NCI-H524 treated with DMSO at 0.1 percent for 48 hours (cell line): Measurements from ENCODE around the gene ANXA4.

Experiments
- DNase-seq: peaks from one replicate; lab custom pipeline; 2025; lab: John Stamatoyannopoulos, UW

The ANXA4 gene

GRCh38 chr2:69741575-69742321 is at the start of gene ANXA4:
Gene ANXA4, plus strand, starts transcription at chr2:69742134. Its CDS starts 39,432 bp downstream, at chr2:69781566.
- no peak for DNase-seq

DNA sequence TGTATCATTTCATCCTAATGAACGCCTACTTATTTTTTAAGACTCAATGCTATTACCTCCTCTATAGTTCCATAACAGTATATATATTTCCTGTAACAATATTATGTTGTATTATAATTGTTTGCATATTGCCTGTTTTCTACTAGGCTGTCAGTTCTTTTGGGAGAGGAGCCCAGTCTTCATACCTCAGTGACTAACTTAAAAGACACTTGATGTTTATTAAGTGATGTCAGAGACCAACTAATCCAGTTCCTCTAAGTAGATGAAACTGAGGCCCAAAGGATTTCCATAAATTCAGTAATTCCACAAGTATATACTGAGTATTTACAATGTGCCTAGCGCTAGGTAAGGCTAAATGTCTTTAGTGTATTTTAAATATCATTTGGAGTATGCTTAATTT is 49.5 kb upstream of the ANXA4 start:
- DNase-seq = no peak

DNA sequence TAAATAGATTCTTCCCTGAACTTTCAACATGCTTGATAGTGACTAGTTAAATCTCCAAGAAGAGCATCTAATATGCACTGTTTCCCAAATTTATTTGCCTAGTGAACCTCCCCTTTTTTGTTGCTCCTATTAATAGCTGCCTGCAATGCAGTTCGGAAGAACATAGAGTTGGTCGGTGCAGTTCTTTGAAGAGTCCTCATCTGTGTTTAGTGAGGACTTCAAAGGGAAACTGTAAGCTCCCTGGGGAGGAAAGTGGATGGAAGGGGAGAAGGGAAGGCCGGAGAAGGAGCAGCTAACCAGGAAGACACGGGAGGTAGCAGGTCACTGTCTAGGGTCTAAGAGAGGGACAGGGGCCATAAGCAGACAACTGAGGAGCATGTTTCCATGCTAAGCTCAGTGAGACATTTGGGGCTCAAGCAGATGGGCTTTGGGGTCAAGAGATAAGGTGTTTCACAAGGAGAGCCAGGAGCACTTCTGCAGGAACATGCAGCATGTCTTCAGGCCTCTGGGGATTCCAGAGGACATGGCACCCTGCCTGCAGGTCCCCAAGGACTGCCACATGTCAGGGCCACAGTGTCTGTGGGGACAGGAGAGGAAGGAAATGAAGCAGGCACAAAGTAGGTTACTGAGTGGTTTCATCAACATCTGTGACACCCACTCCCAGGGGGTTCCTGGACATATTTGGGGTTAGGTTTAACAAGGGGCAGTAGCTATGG is 48.7 kb upstream of the ANXA4 start:
- no peak for DNase-seq

DNA sequence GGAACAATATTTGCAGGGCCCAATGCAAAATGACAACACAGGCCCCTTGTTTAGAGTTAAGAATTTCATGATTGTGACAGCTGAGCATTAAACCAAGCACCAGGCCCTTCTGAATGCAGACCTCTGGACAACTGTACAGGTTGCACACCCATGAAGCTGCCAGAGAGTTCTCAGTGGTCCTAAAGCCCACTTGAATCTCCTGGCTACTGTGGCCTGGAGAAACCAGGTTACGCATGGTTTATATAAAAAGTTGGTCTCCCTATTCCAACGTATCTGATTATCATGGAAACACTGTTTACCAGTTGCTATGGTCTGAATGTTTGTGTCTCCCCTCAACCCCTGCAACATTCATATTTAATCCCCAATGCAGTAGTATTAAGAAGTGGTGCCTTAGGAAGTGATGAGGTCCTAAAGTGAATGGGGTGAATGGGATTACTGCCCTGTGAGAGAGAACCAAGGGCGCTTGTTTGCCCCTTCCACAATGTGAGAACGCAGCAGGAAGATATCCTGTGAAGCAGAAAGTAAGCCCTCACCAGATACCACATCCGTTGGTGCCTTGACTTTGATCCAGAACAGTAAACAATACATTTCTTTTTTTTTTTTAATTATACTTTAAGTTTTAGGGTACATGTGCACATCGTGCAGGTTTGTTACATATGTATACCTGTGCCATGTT is 48.0 kb upstream of the ANXA4 start:
- no peak for DNase-seq

DNA sequence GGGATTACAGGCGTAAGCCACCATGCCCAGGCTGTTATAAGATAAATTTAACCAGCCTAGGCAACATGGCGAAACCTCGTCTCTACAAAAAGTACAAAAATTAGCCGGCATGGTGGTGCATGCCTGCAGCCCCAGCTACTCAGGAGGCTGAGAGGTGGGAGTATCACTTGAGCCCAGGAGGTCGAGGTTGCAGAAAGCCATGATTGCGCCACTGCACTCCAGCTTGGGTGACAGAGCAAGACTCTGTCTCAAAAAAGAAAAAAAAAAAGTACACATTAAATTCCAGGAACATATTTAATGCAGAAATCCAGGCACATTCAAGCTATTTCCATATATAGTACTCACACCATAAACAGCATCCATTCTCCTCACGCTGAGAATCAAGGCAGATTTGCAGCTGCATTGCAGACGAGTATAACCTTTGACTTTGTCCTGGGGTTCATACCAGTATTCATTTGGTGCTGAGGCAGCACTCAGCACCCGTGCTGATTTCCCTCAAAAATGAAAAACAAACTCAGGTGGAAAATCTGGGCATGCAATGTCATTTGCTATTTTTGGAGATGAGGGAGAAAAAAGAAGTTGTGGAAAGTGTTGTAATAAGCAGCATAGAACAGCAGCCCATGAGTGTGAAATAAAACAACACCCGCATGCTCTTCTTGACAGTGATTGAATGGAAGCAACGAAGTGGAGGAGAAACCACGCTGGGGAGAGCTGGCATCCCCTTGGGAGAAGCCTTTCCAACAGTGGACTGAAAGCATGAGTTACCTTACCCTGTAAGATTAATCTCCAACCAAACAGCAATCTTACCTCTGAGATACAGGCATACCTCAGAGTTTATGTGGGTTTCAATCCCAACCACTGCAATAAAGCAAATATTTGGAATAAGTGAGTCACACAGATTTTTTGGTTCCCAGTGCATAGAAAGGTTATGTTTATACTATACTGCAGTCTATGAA is 46.8 kb upstream of the ANXA4 start:
- DNase-seq = no peak

- DNase-seq = no peak
Measured at GRCh38 chr2:69695850-69696216, 46.1 kb upstream of the ANXA4 start.

DNA sequence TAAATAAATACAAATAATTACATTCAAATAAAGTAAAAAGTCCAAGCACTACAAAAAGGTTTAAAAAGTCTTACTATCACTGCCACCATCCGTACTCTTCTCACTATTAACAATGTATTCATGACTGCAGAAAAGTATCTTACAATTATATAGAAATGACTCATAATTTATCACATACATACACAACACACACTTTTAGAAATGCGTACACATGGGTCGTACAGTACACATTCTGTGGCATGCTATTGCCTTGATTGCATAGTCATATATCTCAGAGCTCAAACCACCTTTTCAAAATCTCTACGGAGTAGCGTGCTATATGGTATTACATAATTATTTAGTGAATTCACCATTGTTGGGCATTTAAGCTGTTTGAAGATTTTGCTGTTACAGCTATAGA is 41.6 kb upstream of the ANXA4 start:
- DNase-seq = no peak

- DNase-seq = no peak
Measured at GRCh38 chr2:69701100-69701945, 40.6 kb upstream of the ANXA4 start.

GRCh38 chr2:69703189-69703588 is 38.7 kb upstream of the ANXA4 start:
- no peak for DNase-seq

- no peak for DNase-seq
Measured at GRCh38 chr2:69704446-69704845, 37.5 kb upstream of the ANXA4 start.

DNA sequence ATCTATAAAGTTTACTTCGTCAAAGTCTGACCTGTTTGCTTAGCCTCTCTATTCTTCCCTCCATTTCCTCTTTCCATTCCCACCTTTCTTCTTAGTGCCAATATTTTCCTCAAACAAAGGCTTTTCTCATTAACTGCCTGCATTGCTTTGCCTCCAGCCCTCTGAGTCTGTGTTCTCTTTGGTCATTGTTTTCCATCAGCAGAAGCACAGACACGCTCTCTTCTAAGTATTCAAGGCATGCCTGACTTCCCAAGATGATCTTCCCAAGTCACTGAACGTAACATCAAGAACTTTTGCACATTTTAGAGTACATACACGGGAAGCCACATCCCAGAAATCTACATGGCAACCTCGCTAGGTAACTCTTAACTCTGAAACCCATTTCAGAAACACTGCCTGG is 32.6 kb upstream of the ANXA4 start:
- DNase-seq = no peak

DNA sequence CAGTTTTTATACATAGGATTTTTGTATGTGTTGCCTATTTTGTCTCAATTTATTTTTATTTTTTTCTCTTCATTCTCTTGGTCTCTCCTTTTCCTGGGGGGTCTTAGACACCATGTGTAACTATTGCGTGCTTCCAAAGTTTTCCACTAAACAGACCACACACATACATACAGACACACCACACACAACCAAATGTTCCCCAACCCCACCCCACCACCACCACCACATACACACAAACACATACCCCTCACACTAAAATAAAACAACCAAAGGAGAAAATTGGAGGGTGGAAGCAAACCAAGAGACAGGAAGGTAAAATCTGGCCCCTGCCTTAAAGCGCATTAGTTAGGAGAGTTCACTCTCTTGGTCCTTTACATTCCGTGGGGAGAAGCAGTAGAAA is 30.0 kb upstream of the ANXA4 start:
- no peak for DNase-seq

DNA sequence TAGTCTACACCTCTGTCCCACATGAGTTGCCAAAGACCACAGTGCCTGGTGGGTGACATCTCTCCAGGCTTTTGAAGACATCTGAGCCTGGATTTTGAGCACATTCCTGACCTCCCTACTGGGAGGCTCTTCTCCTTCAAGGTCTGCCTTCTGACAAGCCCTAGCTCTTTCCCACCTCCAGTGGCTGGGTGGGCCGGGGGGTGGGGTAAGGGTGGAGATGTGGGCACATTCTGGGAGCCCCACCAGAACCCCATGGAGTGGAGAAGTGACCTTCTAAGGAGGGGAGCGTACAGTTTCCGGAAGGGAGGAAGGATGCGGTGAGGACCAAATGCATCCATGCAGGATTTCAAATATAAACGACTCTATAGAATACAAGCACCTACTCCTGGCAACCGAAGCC is 27.9 kb upstream of the ANXA4 start:
- no peak for DNase-seq

- DNase-seq = peak; percentile 13
Measured at GRCh38 chr2:69714539-69715220, 27.3 kb upstream of the ANXA4 start.

- no peak for DNase-seq
Measured at GRCh38 chr2:69715964-69716363, 26.0 kb upstream of the ANXA4 start.

- no peak for DNase-seq
Measured at GRCh38 chr2:69716555-69717120, 25.3 kb upstream of the ANXA4 start.

DNA sequence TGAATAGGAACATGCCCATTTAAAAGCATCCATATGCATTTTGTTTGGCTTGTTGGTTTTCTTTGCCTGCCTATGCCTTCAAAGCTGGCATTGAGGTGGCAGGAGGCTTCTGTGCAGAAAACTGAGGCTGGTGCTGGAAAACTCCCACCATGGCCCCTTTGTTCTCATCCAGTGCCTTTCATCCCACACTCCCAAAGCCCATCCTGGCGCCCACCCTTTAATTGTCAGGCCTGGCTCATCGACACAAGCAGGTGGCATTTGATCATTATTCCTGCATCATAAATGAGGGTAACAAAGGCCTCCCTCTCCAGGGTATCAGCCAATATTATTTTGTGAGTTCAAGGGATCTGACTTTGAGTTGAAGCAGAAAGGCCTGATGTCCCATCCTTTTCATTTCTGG is 24.7 kb upstream of the ANXA4 start:
- DNase-seq = no peak

GRCh38 chr2:69717861-69718273 is 24.1 kb upstream of the ANXA4 start:
- DNase-seq = no peak

- DNase-seq = no peak
Measured at GRCh38 chr2:69718338-69718965, 23.5 kb upstream of the ANXA4 start.

GRCh38 chr2:69720404-69720803 is 21.5 kb upstream of the ANXA4 start:
- no peak for DNase-seq
